HG02678 (cell line): ENCODE data around the gene SPA17.

Source experiments
- ATAC-seq: cut with Tn5 transposase; IDR thresholded peaks from one replicate; pipeline ENCODE4 v1.9.1; 2021; ENCODE audit warnings: mild to moderate bottlenecking, moderate library complexity; ENCODE audit not compliant: unreplicated experiment

SPA17 gene

GRCh38 chr11:124673333-124674167 lies at the start of gene SPA17, which contains the start of gene SIAE:
Gene SPA17, plus strand, starts transcription at chr11:124673904. Its CDS starts 1,361 bp downstream, at chr11:124675265.
Gene SIAE, minus strand, starts transcription at chr11:124673739. Its CDS starts 31 bp downstream, at chr11:124673708.
- ATAC-seq = peak; percentile 89

DNA sequence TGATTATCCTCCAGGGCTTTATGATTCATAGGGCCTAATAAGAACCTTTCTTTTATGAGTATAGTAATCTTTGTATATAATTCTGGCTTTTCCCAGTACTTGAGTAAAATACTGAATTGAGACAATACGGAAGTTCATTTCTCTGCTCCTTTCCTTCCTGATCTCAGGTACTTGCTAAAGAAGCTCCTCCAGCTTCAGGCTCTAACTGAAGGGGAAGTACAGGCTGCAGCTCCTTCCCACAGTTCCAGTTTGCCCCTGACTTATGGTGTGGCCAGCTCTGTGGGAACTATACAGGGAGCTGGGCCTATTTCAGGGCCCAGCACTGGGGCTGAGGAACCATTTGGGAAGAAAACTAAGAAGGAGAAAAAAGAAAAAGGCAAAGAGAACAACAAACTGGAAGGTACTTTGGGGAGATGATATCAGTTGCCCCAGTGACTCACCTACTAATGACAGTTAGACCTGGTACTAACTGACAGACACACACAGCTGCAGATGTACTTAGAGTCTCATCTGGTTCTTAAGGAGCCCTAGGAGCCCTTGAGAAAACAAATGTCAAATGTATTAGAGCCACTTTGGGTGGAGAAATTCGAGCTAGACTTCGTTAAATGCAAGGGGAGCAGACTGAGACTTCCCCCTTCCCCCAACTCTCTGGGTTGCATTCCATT lies 48.1 kb upstream of the SPA17 start:
- no peak for ATAC-seq

DNA sequence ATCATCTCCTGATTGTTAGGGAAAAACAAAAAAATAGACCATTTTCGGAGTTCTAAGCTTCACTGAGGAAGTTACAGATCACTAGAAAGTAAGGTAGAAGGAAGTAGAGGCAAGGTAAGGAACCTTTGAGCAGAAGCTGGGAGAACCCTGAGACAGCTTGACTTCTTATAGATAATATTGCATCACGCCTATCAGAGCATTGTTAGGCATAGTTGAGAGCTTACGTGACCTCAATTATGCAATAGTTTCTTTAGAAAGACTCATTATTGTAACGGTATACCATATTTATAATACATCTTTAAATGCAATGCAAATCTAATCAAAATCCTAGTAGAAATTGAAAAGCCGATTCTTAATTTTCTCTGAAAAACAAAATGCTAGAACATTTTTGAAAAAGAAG lies 46.2 kb upstream of the SPA17 start:
- no peak for ATAC-seq

DNA sequence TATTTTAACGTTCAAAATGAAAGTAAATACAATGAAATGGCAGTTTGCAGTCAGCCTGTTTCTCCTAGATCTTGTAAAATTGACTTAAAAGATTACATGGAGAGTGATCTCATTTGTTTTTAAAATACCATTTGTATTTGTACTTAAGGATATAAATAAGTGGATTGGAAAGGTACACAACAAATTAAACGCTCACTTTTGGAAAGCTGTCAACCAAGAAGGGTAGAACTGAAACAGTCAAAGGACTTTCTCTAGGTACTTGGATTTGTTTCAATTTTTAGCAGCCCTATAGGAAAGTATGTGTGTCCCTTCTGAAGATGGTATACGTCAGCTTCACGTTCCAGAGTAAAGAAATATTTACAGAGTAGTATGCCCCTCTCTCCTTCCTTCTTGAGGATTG lies 43.7 kb upstream of the SPA17 start:
- ATAC-seq = no peak

DNA sequence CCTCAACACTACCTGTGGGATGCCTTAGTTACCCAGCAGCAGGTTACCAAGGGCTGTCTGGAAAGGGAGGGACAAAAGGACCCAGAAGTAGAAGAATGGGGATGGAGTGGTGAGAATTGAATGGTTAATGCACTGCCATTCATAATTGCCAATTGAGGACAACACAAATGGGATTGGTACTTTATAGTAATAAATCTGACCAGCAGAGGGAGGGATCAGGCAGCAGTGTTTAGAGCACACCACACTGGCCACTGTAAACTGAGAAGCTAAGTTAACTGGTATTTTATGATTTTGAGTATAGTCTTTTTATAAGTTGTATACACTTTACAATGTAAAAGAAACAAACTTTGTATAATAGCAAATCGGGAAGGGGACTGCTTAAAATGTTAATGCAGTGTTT lies 40.3 kb upstream of the SPA17 start:
- ATAC-seq = no peak

- ATAC-seq = no peak
Observed at GRCh38 chr11:124635932-124636331, 37.8 kb upstream of the SPA17 start.

DNA sequence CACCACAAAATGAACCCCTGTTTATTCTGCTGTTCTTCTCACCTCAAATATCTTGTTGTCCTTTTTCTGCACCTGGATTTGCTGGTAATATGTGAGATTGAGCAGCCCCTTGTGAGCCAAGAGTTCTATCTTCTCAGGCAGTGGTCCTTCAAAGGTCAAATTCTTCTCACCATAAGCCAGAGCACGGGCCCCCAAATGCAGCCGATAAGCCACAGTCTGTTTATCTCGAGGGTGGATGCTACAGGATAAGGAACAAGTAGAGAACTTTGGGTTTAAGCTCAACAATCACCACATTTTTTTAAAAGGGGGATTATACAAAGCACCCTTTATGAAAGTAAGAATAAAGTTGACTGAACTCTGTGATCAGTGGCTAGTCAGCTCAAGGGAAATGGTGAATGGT lies 35.2 kb upstream of the SPA17 start:
- ATAC-seq = no peak

- no peak for ATAC-seq
Observed at GRCh38 chr11:124639186-124639585, 34.5 kb upstream of the SPA17 start.

- no peak for ATAC-seq
Observed at GRCh38 chr11:124640666-124641065, 33.0 kb upstream of the SPA17 start.

DNA sequence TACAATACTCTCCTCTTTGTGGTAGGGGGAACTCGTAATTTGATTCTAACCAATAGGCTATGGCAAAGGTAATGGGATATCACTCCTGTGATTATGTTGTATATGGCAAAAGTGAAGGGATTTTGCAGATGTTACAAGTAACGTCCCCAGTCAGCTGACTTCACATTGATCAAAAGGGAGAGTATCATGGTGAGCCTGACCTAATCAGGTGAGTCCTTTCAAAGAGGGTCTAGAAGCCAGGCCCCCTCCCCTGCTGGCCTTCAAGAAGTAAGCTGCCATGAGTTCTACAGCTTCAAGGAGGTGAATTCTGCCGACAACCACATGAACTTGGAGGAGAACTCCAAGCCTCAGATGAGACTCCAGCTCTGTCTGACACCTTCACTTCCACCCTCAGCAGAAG lies 31.1 kb upstream of the SPA17 start:
- ATAC-seq = no peak

- no peak for ATAC-seq
Observed at GRCh38 chr11:124643042-124643604, 30.6 kb upstream of the SPA17 start.

- no peak for ATAC-seq
Observed at GRCh38 chr11:124643605-124644425, 29.9 kb upstream of the SPA17 start.

- ATAC-seq = peak; percentile 47
Observed at GRCh38 chr11:124644426-124645280, 29.1 kb upstream of the SPA17 start.

DNA sequence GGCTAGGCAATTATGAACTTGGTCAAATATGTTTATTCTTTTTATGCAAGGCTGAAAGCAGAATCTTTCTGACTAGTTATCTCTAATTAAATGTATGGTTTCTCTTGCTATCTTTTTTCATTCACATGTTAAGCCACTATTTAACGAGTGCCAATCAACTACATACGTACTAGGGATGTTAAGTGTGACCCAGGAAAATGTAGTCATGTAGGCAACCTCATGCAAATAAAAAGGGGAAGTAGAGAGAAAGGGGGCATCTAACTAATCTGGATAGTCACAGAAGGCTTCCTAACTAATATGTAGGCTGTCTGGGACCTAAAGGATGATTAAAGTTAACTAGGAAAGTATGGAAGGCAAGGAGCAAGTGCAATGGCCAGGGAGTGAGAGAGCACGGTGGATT lies 27.6 kb upstream of the SPA17 start:
- ATAC-seq = no peak

- ATAC-seq = no peak
Observed at GRCh38 chr11:124648610-124649009, 25.1 kb upstream of the SPA17 start.

DNA sequence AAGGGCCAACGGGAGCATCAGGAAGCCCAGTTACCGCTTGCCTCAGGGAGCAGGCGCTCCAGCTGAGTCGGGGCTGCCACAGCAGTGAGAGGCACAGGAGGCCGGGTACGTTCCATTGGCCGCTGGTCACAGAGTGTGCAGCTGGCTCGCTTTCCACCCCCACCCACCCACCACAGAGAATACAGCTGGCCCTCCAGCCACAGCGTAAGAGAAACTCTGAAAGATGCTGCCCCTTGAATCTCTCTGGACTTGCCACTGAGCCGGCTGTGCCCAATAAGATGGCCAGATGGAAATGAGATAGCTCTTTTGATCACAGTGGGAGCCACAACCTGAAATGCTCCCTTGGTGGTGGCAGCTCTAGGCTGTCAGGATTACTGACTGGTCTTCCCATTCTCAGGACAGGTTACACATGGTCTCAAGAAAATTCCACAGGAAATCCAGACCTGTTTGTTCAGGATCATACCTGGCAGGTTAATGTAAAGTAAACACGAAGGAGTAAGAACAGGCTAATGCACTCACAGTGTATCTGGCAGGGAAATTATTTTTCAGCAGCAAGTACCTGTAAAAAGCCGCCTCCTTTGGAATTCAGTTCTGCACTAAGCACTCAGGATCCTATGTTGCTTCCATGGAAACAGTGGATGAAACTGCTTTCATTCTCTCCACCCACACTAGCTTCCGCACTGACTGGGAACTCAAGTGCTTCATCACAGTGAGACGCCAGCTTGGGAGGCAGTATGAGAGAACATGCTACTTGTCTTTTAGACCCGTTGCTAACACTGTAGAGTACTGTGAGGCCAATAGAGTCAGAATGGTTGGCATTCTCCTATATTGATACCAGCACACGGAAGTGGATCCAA lies 16.7 kb upstream of the SPA17 start:
- no peak for ATAC-seq

DNA sequence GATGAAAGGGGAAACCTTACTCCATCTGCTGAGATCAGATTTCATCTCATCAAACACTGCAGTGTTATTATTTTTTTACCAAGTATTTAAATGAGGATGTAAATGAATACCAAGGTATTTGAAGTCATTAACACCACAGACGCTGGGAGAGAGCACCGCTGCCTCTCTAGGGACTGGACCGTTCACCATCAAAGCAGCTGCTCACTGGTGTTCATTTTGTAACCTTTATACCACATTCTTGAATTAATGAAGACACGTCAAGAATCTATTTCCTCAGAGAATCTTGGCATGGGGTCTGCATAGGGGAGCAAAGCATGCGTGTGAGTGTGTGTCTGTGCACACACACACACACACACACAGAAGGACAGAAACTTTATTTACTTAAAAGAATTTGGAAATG lies 15.8 kb upstream of the SPA17 start:
- no peak for ATAC-seq

DNA sequence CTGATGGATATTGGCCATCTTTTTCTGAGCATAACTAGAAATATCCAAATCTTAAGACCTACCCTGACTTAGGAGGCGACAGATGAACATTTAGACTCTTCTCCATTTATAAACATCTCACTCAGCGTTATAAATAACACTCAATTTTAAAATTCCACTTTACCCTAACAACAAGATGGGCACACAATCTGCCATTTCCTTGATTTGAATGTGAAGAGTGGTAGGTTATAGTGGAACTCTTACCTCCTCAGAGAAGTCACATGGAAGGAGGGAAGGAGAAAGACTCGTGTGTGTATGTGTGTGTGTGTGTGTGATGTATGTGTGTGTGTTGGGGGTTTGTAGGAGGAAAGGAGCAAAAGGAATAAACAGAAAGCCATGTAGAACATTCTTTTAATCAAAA lies 15.2 kb upstream of the SPA17 start:
- no peak for ATAC-seq

GRCh38 chr11:124658986-124659385 lies 14.7 kb upstream of the SPA17 start:
- no peak for ATAC-seq
